Gastroesophageal sphincter (tissue), 4 donors: ENCODE measurements around the gene NOSIP. TPM values are rescaled to one million over a fixed set of nuclear protein-coding genes. Genes with fewer than 3 reads are reported as not detected.

ENCODE experiments used
- ATAC-seq: fragments of 150-250 bp; one replicate; pipeline ENCODE4 v1.9.1; 2016; ENCODE audit warnings: mild to moderate bottlenecking, moderate library complexity
- H3K27ac ChIP-seq, 4 donors: fragments of 200-600 bp; sonication (generic) in 3 of 4; 1 replicate in 3 of 4; 2 replicates in 1 of 4; pipeline ENCODE4 v1.5.1; 2016 to 2019
- H3K27me3 ChIP-seq: fragments of 200-600 bp; sonication (generic); one replicate; pipeline ENCODE4 v1.5.1; 2019
- H3K36me3 ChIP-seq, 2 donors: fragments of 200-600 bp; sonication (generic); one replicate each; pipeline ENCODE4 v1.5.1; 2019; ENCODE audit warnings: control low read depth in 1 of 2
- H3K4me1 ChIP-seq, 3 donors: fragments of 200-600 bp; sonication (generic); 1 replicate in 2 of 3; 2 replicates in 1 of 3; pipeline ENCODE4 v1.5.1; 2016 to 2019; ENCODE audit warnings: control low read depth in 2 of 3
- H3K4me3 ChIP-seq, 2 donors: fragments of 200-600 bp; sonication (generic); one replicate each; pipeline ENCODE4 v1.5.1; 2019; ENCODE audit warnings: mild to moderate bottlenecking in 1 of 2, moderate library complexity in 1 of 2
- H3K9me3 ChIP-seq, 3 donors: fragments of 200-600 bp; sonication (generic); one replicate each; pipeline ENCODE4 v1.5.1; 2017 to 2019; ENCODE audit warnings: control low read depth in 2 of 3
- EP300 ChIP-seq: sonication (generic); formaldehyde crosslinking; IDR thresholded peaks from one replicate; pipeline ENCODE4 v1.6.1; 2017; ENCODE audit warnings: antibody characterized with exemption, mild to moderate bottlenecking
- POLR2A ChIP-seq, 2 donors: fragments of 450-650 bp; IDR thresholded peaks; one replicate each; pipeline ENCODE4 v1.6.1; 2017; ENCODE audit warnings: antibody characterized with exemption in 2 of 2, mild to moderate bottlenecking in 2 of 2, moderate library complexity in 1 of 2
- POLR2AphosphoS5 ChIP-seq: sonication (generic); formaldehyde crosslinking; IDR thresholded peaks from one replicate; pipeline ENCODE4 v1.6.1; 2017; ENCODE audit warnings: antibody characterized with exemption
- WGBS, 2 donors: methylation state at CpG; one replicate each; pipeline ENCODE4 v1.1.5; 2018; ENCODE audit warnings: low coverage in 1 of 2; 5-methylcytosine and 5-hydroxymethylcytosine counted together
- total RNA-seq, 4 donors: library from RNA; depleted of rRNA; stranded (reverse); fragments of >200 nt; gene quantifications; one replicate each; pipeline ENCODE4 v1.1.0, GENCODE V29; 2016
- TF ChIP-seq, protein P1 (sequence below), 4 experiments: fragments of 200-600 bp in 2 of 4; fragments of 450-650 bp in 2 of 4; sonication (generic) in 1 of 4; IDR thresholded peaks; one replicate each; pipeline ENCODE4 v1.5.1; 2017 to 2019; ENCODE audit warnings: antibody characterized with exemption in 4 of 4, mild to moderate bottlenecking in 2 of 4, moderate library complexity in 2 of 4

Gene NOSIP
- total RNA-seq, 4 donors from 2014 or later: 45.5 to 59.6 (median 51.8) TPM

- Histone ChIP-seq H3K9me3 (no peaks in the 10 kb centered on the region), H3K27me3 (no peaks in the 10 kb centered on the region), H3K27ac (no peak overlapping the region), H3K4me1 (peaks cover 0 to 10% (median 0%) of the 10 kb centered on the region in 3 donors), H3K4me3 (no peak overlapping the region), H3K36me3 (peaks cover 0 to 100% of the 10 kb centered on the region in 2 donors)
- TF ChIP-seq EP300: no peak
- no peak for TF ChIP-seq POLR2A (IDR thresholded peaks at IDR 0.05)
- TF ChIP-seq, protein P1, sequence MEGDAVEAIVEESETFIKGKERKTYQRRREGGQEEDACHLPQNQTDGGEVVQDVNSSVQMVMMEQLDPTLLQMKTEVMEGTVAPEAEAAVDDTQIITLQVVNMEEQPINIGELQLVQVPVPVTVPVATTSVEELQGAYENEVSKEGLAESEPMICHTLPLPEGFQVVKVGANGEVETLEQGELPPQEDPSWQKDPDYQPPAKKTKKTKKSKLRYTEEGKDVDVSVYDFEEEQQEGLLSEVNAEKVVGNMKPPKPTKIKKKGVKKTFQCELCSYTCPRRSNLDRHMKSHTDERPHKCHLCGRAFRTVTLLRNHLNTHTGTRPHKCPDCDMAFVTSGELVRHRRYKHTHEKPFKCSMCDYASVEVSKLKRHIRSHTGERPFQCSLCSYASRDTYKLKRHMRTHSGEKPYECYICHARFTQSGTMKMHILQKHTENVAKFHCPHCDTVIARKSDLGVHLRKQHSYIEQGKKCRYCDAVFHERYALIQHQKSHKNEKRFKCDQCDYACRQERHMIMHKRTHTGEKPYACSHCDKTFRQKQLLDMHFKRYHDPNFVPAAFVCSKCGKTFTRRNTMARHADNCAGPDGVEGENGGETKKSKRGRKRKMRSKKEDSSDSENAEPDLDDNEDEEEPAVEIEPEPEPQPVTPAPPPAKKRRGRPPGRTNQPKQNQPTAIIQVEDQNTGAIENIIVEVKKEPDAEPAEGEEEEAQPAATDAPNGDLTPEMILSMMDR (IDR thresholded peaks at IDR 0.05): no peak
- no peak for TF ChIP-seq POLR2AphosphoS5
- ATAC-seq: no peak
- 71% methylated on average over 1 of the region's 26 CpGs; no CpG with 5 or more reads in 1 of the 2 donors for WGBS, 2 donors
Observed at GRCh38 chr19:49599378-49600295, 19.3 kb upstream of the NOSIP start.

GRCh38 chr19:49597703-49597974 lies 17.3 kb upstream of the NOSIP start:
- TF ChIP-seq POLR2A (IDR thresholded peaks at IDR 0.05) (no peak), POLR2AphosphoS5 (no peak), EP300 (no peak)
- TF ChIP-seq, protein P1 (IDR thresholded peaks at IDR 0.05): no peak
- no peak overlapping the region for H3K27ac ChIP-seq
- no peak overlapping the region for H3K4me3 ChIP-seq
- WGBS, 2 donors: 100% methylated on average over 3 of the region's 29 CpGs; no CpG with 5 or more reads in 1 of the 2 donors
- no peaks in the 10 kb centered on the region for H3K27me3 ChIP-seq
- peaks cover 0 to 30% (median 8%) of the 10 kb centered on the region in 3 donors for H3K4me1 ChIP-seq
- peaks cover 0 to 87% of the 10 kb centered on the region in 2 donors for H3K36me3 ChIP-seq
- ATAC-seq: no peak
- H3K9me3 ChIP-seq: no peaks in the 10 kb centered on the region

GRCh38 chr19:49596954-49597702 lies 16.8 kb upstream of the NOSIP start:
- no peak overlapping the region for H3K27ac ChIP-seq
- no peaks in the 10 kb centered on the region for H3K27me3 ChIP-seq
- H3K9me3 ChIP-seq: no peaks in the 10 kb centered on the region
- TF ChIP-seq, protein P1 (IDR thresholded peaks at IDR 0.05): no peak
- TF ChIP-seq POLR2A (IDR thresholded peaks at IDR 0.05): no peak
- no peak for TF ChIP-seq EP300
- no peak for TF ChIP-seq POLR2AphosphoS5
- no peak for ATAC-seq
- H3K4me1 ChIP-seq: peaks cover 0 to 36% (median 12%) of the 10 kb centered on the region in 3 donors
- no peak overlapping the region for H3K4me3 ChIP-seq
- H3K36me3 ChIP-seq: peaks cover 0 to 82% of the 10 kb centered on the region in 2 donors
- WGBS, 2 donors: 97 to 100% methylated on average over 3 to 16 of the region's 65 CpGs

GRCh38 chr19:49596407-49596806 lies 16.1 kb upstream of the NOSIP start:
- peaks cover 0 to 40% (median 12%) of the 10 kb centered on the region in 3 donors for H3K4me1 ChIP-seq
- peaks cover 0 to 75% of the 10 kb centered on the region in 2 donors for H3K36me3 ChIP-seq
- no peak for ATAC-seq
- no peaks in the 10 kb centered on the region for H3K9me3 ChIP-seq
- H3K27ac ChIP-seq: no peak overlapping the region
- H3K4me3 ChIP-seq: no peak overlapping the region
- 78% methylated on average over 5 of the region's 15 CpGs; no CpG with 5 or more reads in 1 of the 2 donors for WGBS, 2 donors
- no peaks in the 10 kb centered on the region for H3K27me3 ChIP-seq
- TF ChIP-seq POLR2A (IDR thresholded peaks at IDR 0.05) (no peak), POLR2AphosphoS5 (no peak), EP300 (no peak)
- TF ChIP-seq, protein P1 (IDR thresholded peaks at IDR 0.05): no peak
